ENCODE results near the gene CSAG2. TPM values are rescaled to one million over a fixed set of nuclear protein-coding genes. Genes with fewer than 3 reads are reported as not detected.
"Not testable (repeated sequence)": the region's sequence is repeated elsewhere in the genome, so short reads cannot be mapped to it uniquely, and the experiment has no call there.

Gene CSAG2
- total RNA-seq, 1 donor from 2014 or later, result not detected

GRCh38 chrX:152733261-152733975 lies 24.3 kb upstream of the CSAG2 start, which contains the start of the genes CSAG1 and MAGEA12:
Gene CSAG1, minus strand, starts transcription at chrX:152733721. Its CDS starts 1,261 bp downstream, at chrX:152732460.
Gene MAGEA12, plus strand, starts transcription at chrX:152733757. Its CDS starts 2,405 bp downstream, at chrX:152736162.
- Mint-ChIP-seq H3K9me3 (peaks cover 8% of the 10 kb centered on the region), H3K4me1 (peaks cover 4% of the 10 kb centered on the region), H3K27ac (ENCODE audit: unreplicated experiment) (no peak within 1 kb of the TSS), H3K4me3 (no peak within 1 kb of the TSS), H3K36me3 (ENCODE audit: low read depth) (peaks cover 2% of the 10 kb centered on the region), H3K27me3 (ENCODE audit: low read depth) (peaks cover 7% of the 10 kb centered on the region)
- DNase-seq (ENCODE audit: low read depth, low spot score), result no peak
- no peak for TF ChIP-seq CTCF (conservative IDR thresholded peaks at IDR 0.05)

GRCh38 chrX:152725409-152725808 lies 16.3 kb upstream of the CSAG2 start:
- no peak for DNase-seq (ENCODE audit: low read depth, low spot score)
- Mint-ChIP-seq H3K4me1 (no peaks in the 10 kb centered on the region), H3K27ac (ENCODE audit: unreplicated experiment) (no peak overlapping the region), H3K9me3 (peaks cover 6% of the 10 kb centered on the region), H3K36me3 (ENCODE audit: low read depth) (peaks cover 2% of the 10 kb centered on the region), H3K4me3 (no peak overlapping the region), H3K27me3 (ENCODE audit: low read depth) (peaks cover 5% of the 10 kb centered on the region)
- no peak for TF ChIP-seq CTCF (conservative IDR thresholded peaks at IDR 0.05)

GRCh38 chrX:152713815-152714787 lies 5.0 kb upstream of the CSAG2 start, which contains the start of gene MAGEA2B:
Gene MAGEA2B, plus strand, starts transcription at chrX:152714628. Its CDS starts 2,479 bp downstream, at chrX:152717107.
- DNase-seq (ENCODE audit: low read depth, low spot score); H3K36me3 Mint-ChIP-seq (ENCODE audit: low read depth); H3K27ac Mint-ChIP-seq (ENCODE audit: unreplicated experiment); H3K27me3 Mint-ChIP-seq (ENCODE audit: low read depth); H3K4me3 Mint-ChIP-seq; H3K4me1 Mint-ChIP-seq; H3K9me3 Mint-ChIP-seq: not testable (repeated sequence)

GRCh38 chrX:152713195-152713594 lies 4.1 kb upstream of the CSAG2 start:
- H3K9me3 Mint-ChIP-seq; H3K36me3 Mint-ChIP-seq (ENCODE audit: low read depth); H3K4me3 Mint-ChIP-seq; H3K27me3 Mint-ChIP-seq (ENCODE audit: low read depth); H3K4me1 Mint-ChIP-seq; H3K27ac Mint-ChIP-seq (ENCODE audit: unreplicated experiment); DNase-seq (ENCODE audit: low read depth, low spot score): not testable (repeated sequence)

- not testable (repeated sequence) for H3K9me3 Mint-ChIP-seq; H3K36me3 Mint-ChIP-seq (ENCODE audit: low read depth); H3K4me3 Mint-ChIP-seq
These were observed 2.6 kb downstream of the CSAG2 start for GRCh38 chrX:152706500-152706899.

GRCh38 chrX:152700390-152700789 lies 8.7 kb downstream of the CSAG2 start:
- H3K27me3 Mint-ChIP-seq (ENCODE audit: low read depth); DNase-seq (ENCODE audit: low read depth, low spot score); H3K36me3 Mint-ChIP-seq (ENCODE audit: low read depth); H3K4me1 Mint-ChIP-seq; H3K9me3 Mint-ChIP-seq; H3K27ac Mint-ChIP-seq (ENCODE audit: unreplicated experiment); H3K4me3 Mint-ChIP-seq: not testable (repeated sequence)

More at GRCh38 chrX:152706500-152706899, 2.6 kb downstream of the CSAG2 start:
- not testable (repeated sequence) for DNase-seq (ENCODE audit: low read depth, low spot score); H3K27ac Mint-ChIP-seq (ENCODE audit: unreplicated experiment); H3K4me1 Mint-ChIP-seq; H3K27me3 Mint-ChIP-seq (ENCODE audit: low read depth)

- H3K27me3 Mint-ChIP-seq (ENCODE audit: low read depth); H3K9me3 Mint-ChIP-seq; H3K27ac Mint-ChIP-seq (ENCODE audit: unreplicated experiment); H3K4me3 Mint-ChIP-seq; H3K36me3 Mint-ChIP-seq (ENCODE audit: low read depth); H3K4me1 Mint-ChIP-seq; DNase-seq (ENCODE audit: low read depth, low spot score): not testable (repeated sequence)
These were observed 10.8 kb downstream of the CSAG2 start, which contains the start of gene MAGEA3 for GRCh38 chrX:152697952-152698931. Gene MAGEA3, plus strand, starts transcription at chrX:152698794. Its CDS starts 2,039 bp downstream, at chrX:152700833.

- peaks cover 17% of the 10 kb centered on the region for H3K27me3 Mint-ChIP-seq (ENCODE audit: low read depth)
- not testable (repeated sequence) for H3K36me3 Mint-ChIP-seq (ENCODE audit: low read depth); H3K4me1 Mint-ChIP-seq; H3K4me3 Mint-ChIP-seq; DNase-seq (ENCODE audit: low read depth, low spot score); H3K9me3 Mint-ChIP-seq; H3K27ac Mint-ChIP-seq (ENCODE audit: unreplicated experiment)
These were observed 28.1 kb downstream of the CSAG2 start for GRCh38 chrX:152681012-152681411.

- H3K4me3 Mint-ChIP-seq; H3K9me3 Mint-ChIP-seq; H3K27ac Mint-ChIP-seq (ENCODE audit: unreplicated experiment); H3K36me3 Mint-ChIP-seq (ENCODE audit: low read depth); H3K4me1 Mint-ChIP-seq; DNase-seq (ENCODE audit: low read depth, low spot score): not testable (repeated sequence)
- H3K27me3 Mint-ChIP-seq (ENCODE audit: low read depth), result peaks cover 30% of the 10 kb centered on the region
These were observed 34.4 kb downstream of the CSAG2 start for GRCh38 chrX:152674652-152675051.
